ENCODE measurements around the gene NDUFS7.

- no peak for TF ChIP-seq POLR2A (IDR thresholded peaks at IDR 0.05; ENCODE audit: low read depth, low read length)
- no peak for TF ChIP-seq POLR2AphosphoS5 (IDR thresholded peaks at IDR 0.05; ENCODE audit: low read depth, low read length)
- no peak for TF ChIP-seq TAF1 (IDR thresholded peaks at IDR 0.05; ENCODE audit: borderline replicate concordance, low read depth, low read length)
Observed at GRCh38 chr19:1409204-1410005, 25.7 kb downstream of the NDUFS7 start.
